Activated gamma-delta T cell treated with anti-CD3 and anti-CD28 coated beads, Interleukin-2, amount 50 U/mL, for 16 hours (primary cell): ENCODE data around the gene PAWR.
"Not testable (repeated sequence)": the region's sequence is repeated elsewhere in the genome, so short reads cannot be mapped to it uniquely, and the experiment has no call there.

ENCODE experiments used
- DNase-seq: peaks from one replicate; pipeline ENCODE4 v3.0.0-alpha.2; 2020; ENCODE audit warnings: low read depth

PAWR gene

DNA sequence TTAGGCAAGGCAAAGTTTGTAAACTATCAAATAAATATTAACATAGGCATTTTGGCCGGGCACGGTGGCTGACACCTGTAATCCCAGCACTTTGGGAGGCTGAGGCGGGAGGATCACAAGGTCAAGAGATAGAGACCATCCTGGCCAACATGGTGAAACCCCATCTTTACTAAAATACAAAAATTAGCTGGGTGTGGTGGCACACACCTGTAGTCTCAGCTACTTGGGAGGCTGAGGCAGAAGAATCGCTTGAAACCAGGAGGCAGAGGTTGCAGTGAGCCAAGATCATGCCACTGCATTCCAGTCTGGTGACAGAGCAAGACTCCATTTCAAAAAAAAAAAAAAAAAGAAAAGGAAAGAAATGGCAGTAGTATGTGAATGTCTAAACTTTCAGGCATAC is 43.9 kb downstream of the PAWR start:
- not testable (repeated sequence) for DNase-seq

- DNase-seq, result no peak
Measured at GRCh38 chr12:79645235-79645630, 45.5 kb downstream of the PAWR start.

- DNase-seq, result no peak
Measured at GRCh38 chr12:79644274-79645234, 46.2 kb downstream of the PAWR start.

- no peak for DNase-seq
Measured at GRCh38 chr12:79643821-79644220, 46.9 kb downstream of the PAWR start.

DNA sequence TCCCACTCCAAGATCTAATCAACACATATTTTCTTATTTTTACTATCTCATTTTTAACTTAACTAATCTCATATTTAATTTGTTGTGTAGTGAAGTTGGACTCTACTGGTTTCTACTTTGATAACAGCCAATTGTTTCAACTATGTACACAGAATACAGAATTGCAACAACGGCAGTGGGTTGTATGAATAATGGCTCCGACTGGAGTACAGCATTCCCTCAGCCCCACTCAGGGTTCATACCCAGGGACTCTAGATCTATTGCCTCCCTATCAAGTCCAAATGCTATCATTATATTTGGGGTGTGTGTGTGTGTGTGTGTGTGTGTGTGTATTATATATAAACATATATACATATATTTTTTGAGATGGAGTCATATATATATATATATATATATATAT is 52.3 kb downstream of the PAWR start:
- no peak for DNase-seq

DNA sequence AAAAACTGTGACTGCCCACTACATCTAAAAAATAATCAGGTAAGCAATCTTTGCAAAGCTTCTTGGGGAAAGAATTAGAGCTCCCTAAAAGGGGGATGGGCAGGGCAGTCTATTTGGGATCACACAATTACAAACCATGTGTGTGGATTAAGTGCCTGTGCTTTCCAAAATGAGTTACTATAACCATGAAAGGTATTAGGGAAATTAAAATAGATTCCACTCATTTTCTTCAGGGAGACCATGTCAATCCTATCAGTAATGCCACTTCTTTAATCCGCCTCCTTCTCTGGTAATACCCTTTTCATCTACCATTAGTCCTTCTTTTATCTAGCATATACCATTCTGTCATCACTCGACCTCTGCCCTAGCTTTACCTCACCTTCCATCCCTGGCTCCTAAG is 53.7 kb downstream of the PAWR start:
- no peak for DNase-seq

DNA sequence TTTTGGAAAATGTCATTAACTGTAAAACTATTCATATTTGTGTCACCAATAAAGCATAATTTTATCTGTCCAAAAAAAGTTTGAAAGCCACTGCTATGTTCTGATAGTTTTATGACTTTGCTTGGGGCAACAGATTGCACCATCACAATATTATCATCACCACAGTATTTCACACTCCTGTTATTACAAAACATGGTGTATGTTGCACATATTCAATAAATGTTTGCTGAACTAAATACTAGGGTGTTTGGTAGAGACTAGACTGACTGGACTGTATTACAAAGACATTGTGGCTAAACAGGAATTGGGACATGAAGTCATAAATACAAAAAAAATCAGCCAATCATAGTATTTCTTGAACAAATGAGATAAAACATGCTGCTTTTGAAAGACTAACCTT is 55.1 kb downstream of the PAWR start:
- no peak for DNase-seq

DNA sequence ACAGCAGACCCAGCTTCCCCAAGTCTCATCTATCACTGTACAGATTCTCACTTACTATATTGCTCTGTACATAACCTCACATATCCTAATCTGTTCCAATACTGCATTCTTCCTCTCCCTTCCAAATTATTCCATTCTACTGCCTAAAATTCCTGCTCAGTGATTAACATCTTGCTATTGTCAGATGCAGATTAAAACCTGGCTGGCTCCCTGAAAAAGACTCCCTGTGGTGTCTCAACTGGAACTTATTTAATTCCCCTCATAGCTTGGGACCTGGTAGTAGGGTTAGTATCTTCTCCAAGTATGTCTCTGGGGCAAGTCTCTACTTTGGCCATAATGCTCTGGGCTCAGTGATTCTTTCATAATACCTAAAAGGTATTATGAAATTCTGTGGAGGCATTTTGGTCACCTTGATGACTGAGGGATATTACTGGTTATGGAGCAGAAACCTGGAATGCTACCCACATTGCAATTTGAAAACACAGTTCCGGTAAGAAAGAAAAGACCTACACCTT is 55.8 kb downstream of the PAWR start:
- no peak for DNase-seq

- no peak for DNase-seq
Measured at GRCh38 chr12:79629561-79629960, 61.2 kb downstream of the PAWR start.

DNA sequence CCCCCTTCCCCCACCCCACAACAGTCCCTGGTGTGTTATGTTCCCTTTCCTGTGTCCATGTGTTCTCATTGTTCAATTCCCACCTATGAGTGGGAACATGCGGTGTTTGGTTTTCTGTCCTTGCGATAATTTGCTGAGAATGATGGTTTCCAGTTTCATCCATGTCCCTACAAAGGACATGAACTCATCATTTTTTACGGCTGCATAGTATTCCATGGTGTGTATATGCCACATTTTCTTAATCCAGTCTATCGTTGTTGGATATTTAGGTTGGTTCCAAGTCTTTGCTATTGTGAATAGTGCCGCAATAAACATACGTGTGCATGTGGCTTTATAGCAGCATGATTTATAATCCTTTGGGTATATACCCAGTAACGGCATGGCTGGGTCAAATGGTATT is 64.0 kb downstream of the PAWR start:
- not testable (repeated sequence) for DNase-seq

DNA sequence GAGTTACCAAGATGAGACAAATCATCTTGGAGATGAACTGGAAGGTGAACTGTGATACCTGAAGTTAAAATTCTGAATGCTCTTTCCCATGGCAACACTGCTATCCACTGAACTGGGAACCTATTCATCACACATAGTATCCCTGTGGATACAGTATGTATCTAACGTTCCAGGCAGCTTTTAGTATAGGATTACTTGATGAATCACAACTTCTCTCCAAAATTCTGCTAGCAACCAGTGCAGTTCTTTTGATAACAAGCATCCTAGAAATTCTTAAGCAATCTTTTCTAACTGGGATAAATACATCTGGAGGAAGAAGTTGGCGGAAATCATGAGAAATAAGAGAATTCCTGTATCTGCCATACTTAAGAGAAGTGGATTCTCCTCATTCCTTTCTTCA is 66.4 kb downstream of the PAWR start:
- no peak for DNase-seq

- DNase-seq, result no peak
Measured at GRCh38 chr12:79619872-79620562, 70.7 kb downstream of the PAWR start.

DNA sequence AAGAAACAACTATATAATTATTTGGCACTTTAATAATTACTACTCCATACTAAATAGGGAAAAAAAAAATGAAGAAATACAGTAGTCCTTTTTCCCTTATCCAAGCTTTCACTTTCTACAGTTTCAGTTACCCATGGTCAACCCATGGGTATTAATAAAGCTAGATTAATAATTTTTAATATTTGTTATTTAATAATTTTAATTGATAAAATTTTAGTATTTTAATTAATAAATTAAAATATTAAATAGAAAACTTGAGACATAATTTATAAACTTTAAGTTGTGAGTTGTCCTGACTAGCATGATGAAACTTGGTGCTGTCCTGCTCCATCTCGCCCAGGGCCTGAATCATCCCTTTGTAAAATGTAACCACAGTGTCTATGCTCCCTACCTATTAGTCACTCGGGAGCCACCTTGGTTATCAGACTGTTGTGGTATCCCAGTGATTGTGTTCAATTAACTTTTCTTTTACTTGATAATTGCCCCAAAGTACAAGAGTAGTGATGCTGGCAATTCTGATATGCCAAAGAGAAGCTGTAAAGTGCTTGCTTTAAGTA is 71.8 kb downstream of the PAWR start:
- no peak for DNase-seq

GRCh38 chr12:79617696-79618095 is 73.1 kb downstream of the PAWR start:
- no peak for DNase-seq

DNA sequence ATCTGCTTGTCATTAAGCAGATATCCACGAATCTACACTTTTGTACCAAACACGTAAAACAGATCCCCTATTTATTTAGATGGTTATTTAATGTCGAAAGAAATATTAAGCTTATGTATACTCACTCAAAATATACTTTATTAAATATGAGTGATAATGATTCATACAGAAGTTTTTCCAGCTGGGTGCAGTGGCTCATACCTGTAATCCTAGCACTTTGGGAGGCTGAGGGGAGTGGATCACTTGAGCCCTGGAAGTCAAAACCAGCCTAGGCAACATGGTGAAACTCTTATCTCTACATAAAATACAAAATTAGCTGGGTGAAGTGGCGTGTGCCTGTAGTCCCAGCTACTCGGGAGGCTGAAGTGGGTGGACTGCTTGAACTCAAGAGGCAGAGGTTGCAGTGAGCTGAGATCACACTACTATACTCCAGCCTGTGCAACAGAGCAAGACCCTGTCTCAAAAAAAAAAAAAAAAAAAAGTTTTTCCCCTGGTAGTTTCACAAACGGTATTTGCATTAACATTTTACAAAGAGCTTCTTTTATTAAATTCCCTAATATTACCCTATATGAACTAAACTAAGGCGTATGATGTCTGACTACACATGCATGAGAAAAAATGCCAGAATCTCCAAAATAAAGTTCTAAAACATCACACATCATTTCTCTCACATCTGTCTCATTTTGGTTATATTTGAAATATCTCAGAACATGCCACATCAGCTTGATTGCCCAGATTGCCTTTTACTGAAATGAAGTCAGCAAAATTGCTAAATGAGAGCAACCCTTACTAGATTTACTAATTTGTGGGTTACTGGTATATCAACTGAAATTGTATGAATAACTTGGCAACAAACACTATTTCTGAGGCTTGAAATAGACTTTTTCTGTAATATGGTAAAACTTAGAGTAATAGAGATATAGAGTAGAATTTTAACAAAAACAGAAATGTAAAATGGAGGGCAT is 74.9 kb downstream of the PAWR start:
- no peak for DNase-seq

- no peak for DNase-seq
Measured at GRCh38 chr12:79614730-79615129, 76.0 kb downstream of the PAWR start.

DNA sequence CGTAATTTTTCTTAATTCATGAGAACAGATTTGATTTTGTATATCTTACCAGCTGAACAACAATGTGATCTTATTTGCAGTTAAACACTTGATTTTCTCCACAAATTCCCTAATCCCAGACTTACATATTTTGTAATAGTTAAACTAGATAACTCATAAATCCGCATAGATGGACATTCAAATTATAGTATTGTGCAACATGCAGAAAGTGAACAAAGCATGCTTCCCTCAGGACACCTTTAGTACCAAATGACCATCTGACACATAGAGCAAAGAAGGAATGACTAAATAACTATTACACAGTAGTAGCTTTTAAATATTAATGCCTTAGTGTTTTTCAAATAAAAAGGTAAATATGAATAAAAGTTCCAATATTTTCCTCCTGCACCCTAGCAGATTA is 88.9 kb downstream of the PAWR start:
- no peak for DNase-seq

DNA sequence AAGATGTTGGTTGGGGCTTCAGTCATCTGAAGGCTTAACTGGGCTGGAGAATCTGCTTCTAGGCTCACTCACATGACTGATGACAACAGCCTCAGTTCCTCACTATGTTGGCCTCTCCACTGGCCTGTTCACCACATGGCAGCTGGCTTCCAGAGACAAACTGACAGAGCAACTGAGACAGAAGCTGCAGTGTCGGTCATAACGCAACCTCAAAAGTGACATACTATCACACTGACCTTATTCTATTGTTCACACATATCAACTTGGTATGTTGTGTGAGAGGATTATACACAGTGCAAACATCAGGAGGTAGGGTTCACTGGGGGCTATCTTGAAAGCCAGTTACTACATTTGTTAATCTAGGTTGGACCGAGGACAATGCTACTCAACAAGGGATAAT is 92.9 kb downstream of the PAWR start:
- no peak for DNase-seq

DNA sequence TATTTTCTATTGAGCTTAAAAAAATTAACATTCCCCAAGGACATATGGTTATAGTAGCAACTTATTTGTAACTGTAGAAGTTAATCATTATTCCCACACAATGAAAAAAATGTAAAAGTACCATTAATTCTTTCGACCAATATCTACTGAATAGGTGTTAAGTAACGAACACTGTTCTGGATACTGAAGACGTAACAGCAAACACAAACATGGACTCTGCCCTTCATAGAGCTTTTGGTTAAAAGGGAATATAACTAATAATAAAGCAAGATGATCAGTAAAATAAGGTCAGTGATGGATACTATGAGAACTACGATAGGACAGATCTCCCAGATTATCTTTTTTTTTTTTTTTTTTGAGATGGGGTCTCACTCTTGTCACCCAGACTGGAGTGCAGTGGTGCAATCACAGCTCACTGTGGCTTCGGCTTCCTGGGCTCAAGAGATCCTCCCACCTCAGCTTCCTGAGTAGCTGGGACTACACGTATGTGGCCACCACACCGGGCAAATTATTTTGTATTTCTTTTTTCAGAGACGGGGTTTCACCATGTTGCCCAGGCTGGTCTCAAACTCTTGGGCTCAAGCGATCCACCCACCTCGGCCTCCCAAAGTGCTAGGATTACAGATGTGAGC is 93.9 kb downstream of the PAWR start:
- no peak for DNase-seq

DNA sequence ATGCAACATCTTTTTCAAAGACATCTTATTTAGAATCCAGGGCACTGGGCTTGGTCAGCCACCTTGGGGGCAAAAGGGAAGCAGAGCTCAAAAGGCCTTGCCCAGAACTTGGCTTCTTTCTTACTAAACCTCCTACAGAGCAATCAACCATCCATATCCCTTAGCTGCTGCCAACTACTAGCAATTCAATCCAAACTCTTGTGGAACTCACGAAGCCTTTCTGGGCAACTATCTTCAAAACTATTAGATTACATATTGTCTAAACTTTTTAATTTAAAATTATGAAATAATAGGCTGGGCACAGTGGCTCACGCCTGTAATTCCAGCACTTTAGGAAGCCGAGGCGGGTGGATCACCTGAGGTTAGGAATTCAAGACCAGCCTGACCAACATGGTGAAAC is 95.5 kb downstream of the PAWR start:
- no peak for DNase-seq

DNA sequence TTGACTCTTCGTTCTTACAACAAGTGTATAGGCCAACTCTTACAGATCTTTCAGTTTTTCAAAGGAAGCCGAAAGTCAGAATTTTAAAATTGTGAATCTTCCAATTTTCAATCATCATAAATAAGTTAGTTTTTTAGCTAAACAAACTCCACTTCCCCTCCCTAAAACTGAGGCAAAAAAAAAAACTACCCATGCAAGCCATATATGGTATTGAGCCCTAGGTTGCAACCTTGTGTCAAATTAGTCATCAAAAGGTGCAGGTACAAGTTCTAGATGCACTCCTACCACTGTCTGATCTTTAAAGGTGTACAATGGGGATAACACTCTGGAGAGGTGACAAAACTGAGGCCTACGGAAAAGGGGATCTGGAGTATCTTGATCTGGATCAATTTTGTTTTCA is 97.9 kb downstream of the PAWR start:
- DNase-seq, result no peak
